ACC112 (cell line): Measurements from ENCODE around the gene LLCFC1.

ENCODE experiments used
- H2AFZ ChIP-seq: fragments of 200-600 bp; sonication (generic); one replicate; pipeline ENCODE4 v1.6.0; 2017; ENCODE audit warnings: antibody characterized with exemption, low read length; ENCODE audit not compliant: unreplicated experiment
- H3K27ac ChIP-seq: fragments of 200-600 bp; sonication (generic); 2 replicates; pipeline ENCODE4 v1.5.1; 2014; ENCODE audit warnings: low read depth, mild to moderate bottlenecking, antibody characterized with exemption, low read length, moderate library complexity
- H3K27me3 ChIP-seq: fragments of 200-600 bp; sonication (generic); 2 replicates; pipeline ENCODE4 v1.6.1; 2014; ENCODE audit warnings: mild to moderate bottlenecking, antibody characterized with exemption, low read length, moderate library complexity, mixed read lengths; ENCODE audit not compliant: insufficient read depth
- H3K36me3 ChIP-seq: fragments of 200-600 bp; sonication (generic); 2 replicates; pipeline ENCODE4 v1.6.1; 2016; ENCODE audit warnings: mild to moderate bottlenecking, antibody characterized with exemption, low read length, moderate library complexity, mixed read lengths; ENCODE audit not compliant: insufficient read depth
- H3K4me1 ChIP-seq: fragments of 200-600 bp; sonication (generic); one replicate; pipeline ENCODE4 v1.6.1; 2016; ENCODE audit warnings: low read length, mixed read lengths; ENCODE audit not compliant: insufficient read depth, unreplicated experiment, control insufficient read depth
- H3K4me3 ChIP-seq: fragments of 200-600 bp; sonication (generic); 2 replicates; pipeline ENCODE4 v1.5.1; 2014; ENCODE audit warnings: mild to moderate bottlenecking, low read depth, low read length
- H3K79me2 ChIP-seq: fragments of 200-600 bp; sonication (generic); one replicate; pipeline ENCODE4 v1.6.0; 2016; ENCODE audit warnings: low read length; ENCODE audit not compliant: control insufficient read depth, unreplicated experiment, insufficient read depth

Gene LLCFC1

DNA sequence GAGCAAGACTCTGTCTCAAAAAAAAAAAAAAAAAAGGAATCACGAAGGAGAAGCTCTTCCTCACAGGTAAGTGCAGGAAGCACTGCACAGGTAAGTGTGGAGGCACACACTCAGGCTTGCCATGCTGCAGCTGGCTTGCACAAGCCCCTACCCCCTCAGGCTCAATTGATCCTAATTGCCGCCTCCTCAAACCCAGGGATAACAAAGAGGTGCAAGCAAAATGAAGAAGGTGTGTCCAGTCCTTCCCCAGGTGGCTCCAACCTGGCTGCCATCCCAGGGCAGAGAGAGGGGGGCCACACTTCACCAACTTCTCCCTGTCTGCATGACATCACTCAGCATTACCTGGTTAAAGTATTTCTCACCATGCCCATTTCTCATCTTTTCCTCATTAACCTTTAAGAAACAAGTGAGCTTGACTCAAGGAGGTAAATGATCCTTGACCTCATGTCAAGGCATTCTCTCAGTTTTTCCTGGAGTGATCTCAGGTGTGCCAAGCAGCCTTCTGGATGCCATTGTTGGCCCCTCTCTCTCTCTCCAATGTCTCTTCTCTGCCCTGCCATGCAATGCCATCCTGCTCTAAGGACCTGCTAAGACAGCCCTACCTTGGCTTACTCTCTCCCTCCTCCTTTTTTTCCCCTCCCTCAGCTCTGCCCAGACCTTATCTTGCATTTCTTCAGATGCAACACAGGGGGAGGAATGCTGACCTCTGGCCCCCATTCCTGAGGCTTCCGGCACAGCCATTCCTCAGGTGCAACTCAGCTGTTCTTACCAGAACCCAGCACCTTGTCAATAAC, 40.7 kb upstream of the LLCFC1 start:
- H3K36me3 ChIP-seq, result no peaks in the 10 kb centered on the region
- H2AFZ ChIP-seq, result no peak overlapping the region
- no peaks in the 10 kb centered on the region for H3K79me2 ChIP-seq
- H3K4me3 ChIP-seq, result no peak overlapping the region
- peaks cover 35% of the 10 kb centered on the region for H3K27me3 ChIP-seq
- H3K4me1 ChIP-seq, result no peaks in the 10 kb centered on the region
- H3K27ac ChIP-seq, result no peak overlapping the region

DNA sequence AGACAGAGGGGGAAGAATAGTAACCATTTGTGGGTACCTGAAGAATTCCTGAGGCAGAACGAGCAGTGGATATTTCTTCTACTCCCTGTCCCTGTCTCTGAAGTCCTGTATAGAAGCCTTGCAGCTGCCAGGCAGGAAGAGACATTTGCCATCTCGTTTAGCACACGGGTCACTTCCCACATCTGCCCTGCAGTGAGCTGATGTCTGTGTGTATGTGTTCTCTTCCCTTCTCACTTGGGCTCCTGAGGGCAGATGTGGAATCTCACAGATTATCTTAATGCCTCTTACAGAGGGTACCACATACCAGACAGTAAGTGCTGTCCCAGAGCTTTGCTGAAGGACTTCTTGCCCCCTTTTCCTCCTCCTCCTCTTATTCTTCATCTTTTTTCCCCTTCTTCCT, 39.6 kb upstream of the LLCFC1 start:
- Histone ChIP-seq H3K4me1 (no peaks in the 10 kb centered on the region), H3K79me2 (no peaks in the 10 kb centered on the region), H3K27me3 (peaks cover 32% of the 10 kb centered on the region), H3K36me3 (no peaks in the 10 kb centered on the region), H3K27ac (no peak overlapping the region), H3K4me3 (no peak overlapping the region), H2AFZ (no peak overlapping the region)

DNA sequence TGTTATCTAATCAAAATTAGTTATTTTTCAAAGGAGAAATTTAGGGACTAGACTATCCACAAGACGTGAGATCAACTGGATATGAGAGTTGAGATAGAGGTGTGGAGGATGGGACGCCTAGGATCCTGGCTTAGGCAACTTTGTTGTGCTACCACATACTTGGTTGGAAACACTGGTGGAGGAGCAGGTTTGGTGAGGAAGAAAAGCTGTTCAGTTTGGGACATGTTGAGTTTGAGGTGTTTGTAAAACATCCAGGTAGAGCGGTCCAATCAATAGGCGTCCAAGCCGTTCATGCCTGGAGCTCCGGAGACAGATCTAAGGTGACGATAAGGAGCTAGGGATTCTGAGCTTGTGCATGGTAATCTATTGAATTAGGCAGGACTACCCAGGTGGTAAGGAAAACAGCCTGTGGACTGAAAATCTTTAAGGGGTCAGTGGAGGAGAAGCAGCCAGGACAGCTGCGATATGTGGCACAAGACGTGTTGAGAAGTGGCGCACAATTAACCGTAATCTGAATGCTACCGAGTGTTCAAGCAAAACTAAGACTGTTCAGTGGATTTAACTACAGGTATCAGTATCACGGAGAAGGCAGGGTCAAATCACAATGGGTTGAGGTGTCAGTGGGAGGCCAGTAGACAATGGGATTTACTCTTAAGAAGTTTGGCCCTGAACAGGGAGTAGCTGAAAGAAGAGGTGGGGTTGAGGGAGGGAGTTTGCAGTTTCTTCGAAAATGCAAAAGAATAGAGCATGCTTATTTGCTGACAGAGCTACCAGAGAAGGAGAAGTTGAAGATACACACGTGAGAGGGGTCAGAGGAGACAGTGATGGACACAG, 37.6 kb upstream of the LLCFC1 start:
- no peak overlapping the region for H2AFZ ChIP-seq
- peaks cover 23% of the 10 kb centered on the region for H3K27me3 ChIP-seq
- no peak overlapping the region for H3K4me3 ChIP-seq
- H3K79me2 ChIP-seq, result no peaks in the 10 kb centered on the region
- no peaks in the 10 kb centered on the region for H3K4me1 ChIP-seq
- no peak overlapping the region for H3K27ac ChIP-seq
- H3K36me3 ChIP-seq, result no peaks in the 10 kb centered on the region

DNA sequence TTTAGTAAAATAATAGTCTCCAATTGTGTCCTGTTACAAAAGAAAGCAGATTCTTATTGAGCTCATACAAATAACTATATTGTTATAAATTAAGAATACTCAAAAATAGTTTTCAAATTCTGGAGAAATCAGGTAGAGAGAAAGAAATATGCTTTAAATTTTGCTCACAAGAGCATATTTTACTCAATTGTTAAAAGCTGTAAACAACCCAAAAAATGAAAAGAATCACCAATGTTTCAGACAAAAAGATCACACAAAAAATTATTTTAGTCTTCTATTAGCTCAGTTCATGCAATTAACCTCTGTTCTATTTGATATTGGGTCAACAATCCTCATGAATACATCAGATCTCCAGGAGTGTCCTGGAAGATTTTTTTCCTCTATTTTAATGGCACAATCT, 35.2 kb upstream of the LLCFC1 start:
- Histone ChIP-seq H3K79me2 (no peaks in the 10 kb centered on the region), H3K4me1 (no peaks in the 10 kb centered on the region), H2AFZ (no peak overlapping the region), H3K36me3 (no peaks in the 10 kb centered on the region), H3K4me3 (no peak overlapping the region), H3K27ac (no peak overlapping the region), H3K27me3 (peaks cover 10% of the 10 kb centered on the region; the same call in 1 of the 2 replicates)

DNA sequence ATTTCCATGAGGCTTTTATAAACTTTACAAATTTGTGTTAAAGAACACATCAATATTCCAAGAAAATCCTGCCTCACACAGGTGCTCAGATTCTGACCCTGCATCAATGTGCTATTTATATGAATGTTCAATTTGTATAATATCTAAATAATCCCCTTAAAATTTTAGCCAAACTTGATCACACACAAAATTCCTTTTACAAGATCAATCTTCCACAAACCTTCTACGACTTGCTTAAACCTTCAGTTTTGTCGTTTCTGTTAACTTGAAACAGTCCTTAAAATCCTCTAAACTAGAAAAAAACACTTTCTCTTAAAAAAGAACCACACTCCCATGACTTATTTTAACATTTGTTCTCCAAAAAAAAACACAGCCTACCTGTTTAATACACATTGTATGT, 33.5 kb upstream of the LLCFC1 start:
- Histone ChIP-seq H3K4me3 (no peak overlapping the region), H3K27ac (no peak overlapping the region), H3K79me2 (no peaks in the 10 kb centered on the region), H3K36me3 (no peaks in the 10 kb centered on the region), H2AFZ (no peak overlapping the region), H3K27me3 (peaks cover 8% of the 10 kb centered on the region; the same call in 1 of the 2 replicates), H3K4me1 (no peaks in the 10 kb centered on the region)

DNA sequence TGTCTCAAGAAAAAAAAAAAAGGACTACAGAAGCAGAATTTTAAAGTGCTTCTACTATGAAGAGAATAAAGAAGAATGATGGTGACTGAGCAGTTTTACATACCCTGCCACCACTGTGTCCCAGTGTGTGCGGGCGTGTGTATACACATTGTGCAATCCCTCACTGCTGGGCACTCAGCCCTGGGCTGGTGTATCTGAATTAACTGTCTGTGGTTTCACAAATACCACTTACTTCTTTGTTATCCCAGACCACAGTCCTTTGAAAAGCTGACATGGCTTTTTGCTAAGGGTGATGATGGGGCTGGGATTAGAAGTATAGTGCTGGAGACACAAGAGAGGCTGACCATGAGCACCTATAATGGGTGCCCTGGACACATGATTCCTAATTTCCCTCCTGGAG, 32.6 kb upstream of the LLCFC1 start:
- H3K4me3 ChIP-seq, result no peak overlapping the region
- H3K36me3 ChIP-seq, result no peaks in the 10 kb centered on the region
- H3K27ac ChIP-seq, result no peak overlapping the region
- H2AFZ ChIP-seq, result no peak overlapping the region
- peaks cover 16% of the 10 kb centered on the region for H3K27me3 ChIP-seq
- H3K79me2 ChIP-seq, result no peaks in the 10 kb centered on the region
- no peaks in the 10 kb centered on the region for H3K4me1 ChIP-seq

DNA sequence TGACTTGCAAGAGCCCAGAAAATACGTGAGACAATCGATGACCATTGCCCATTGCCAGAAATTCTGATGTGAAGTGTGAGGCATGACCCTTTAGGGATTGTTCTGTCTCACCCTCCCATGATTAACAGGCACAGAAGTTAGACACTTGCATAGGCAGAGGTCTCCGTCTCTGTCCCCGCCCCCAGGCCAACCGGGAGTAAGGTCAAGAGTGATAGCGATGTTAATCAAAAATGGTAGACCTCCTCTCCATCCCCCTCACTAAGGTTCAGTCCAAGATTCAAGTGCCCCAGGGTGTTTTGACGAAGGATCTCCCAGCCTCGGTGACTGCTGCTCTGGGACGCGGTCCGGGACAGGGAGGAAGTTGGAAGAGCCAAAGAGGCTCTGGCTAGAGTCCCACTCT, 31.0 kb upstream of the LLCFC1 start:
- no peak overlapping the region for H2AFZ ChIP-seq
- no peaks in the 10 kb centered on the region for H3K79me2 ChIP-seq
- H3K27ac ChIP-seq, result no peak overlapping the region
- H3K4me3 ChIP-seq, result no peak overlapping the region
- peaks cover 24% of the 10 kb centered on the region for H3K27me3 ChIP-seq
- H3K36me3 ChIP-seq, result no peaks in the 10 kb centered on the region
- H3K4me1 ChIP-seq, result no peaks in the 10 kb centered on the region

DNA sequence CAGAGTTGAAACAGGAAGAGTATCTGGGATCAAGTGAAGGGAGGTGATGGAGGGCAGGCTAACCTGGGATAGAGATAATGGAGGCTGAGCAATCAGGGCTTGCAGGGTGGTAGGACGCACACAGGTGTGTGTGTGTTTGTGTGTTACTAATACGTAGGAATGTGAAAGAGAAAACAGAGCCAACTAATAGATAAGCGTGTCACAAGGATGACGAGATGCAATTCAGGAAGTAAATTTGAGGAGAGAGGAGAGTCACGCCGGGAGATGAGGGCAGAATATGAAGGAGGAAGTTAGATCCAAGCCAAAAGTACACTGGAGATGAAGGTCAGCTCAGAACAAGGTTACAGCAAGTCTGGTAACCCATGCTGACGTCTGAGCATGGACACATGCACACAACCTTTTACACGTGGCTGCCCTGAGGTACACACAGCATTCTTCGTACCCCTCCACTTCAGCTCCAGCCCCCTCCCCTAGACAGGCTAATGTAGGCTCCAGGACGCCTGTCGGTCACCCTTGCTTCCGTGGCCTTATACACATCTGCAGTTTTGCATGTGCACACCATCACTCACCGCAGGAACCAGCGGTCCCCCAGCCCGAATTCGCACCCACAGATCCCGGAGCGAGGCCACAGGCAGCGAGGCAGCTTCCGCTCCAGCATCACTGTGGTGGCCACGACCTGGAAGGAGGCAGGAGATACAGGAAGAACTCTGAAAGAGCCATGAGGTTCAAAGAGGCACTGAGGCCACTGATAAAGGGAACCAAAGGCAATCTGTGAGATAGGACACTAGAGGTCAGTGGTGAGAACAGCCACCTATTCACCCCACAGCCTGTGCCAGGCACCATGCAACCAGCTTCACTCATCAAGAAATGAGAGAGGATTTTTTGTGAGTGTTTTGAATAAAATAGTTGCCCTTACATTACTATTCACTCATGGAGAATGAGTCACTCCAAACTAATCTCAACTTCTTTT, 30.1 kb upstream of the LLCFC1 start:
- no peak overlapping the region for H3K4me3 ChIP-seq
- no peaks in the 10 kb centered on the region for H3K79me2 ChIP-seq
- H2AFZ ChIP-seq, result no peak overlapping the region
- H3K4me1 ChIP-seq, result no peaks in the 10 kb centered on the region
- no peaks in the 10 kb centered on the region for H3K36me3 ChIP-seq
- peaks cover 24% of the 10 kb centered on the region for H3K27me3 ChIP-seq
- H3K27ac ChIP-seq, result no peak overlapping the region

DNA sequence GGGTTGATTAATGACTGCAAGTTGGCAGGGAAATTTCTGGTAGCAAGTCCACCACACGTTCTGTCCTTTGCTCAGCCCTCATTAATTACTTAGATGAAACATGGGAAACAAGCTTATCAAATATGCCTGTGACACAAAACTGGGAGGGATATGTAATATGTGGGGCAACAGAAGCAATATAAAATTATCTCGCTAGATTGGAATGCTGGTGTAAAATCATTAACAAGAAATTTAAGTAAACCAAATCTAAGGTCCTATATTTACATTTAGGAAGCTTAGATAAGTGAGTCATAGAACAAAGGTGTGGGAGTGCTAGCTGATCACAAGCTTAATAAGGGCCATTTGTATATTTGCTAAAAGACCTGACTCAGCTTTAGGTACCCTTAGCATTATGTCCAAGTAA, 29.3 kb upstream of the LLCFC1 start:
- no peak overlapping the region for H3K4me3 ChIP-seq
- no peaks in the 10 kb centered on the region for H3K36me3 ChIP-seq
- H2AFZ ChIP-seq, result no peak overlapping the region
- no peaks in the 10 kb centered on the region for H3K4me1 ChIP-seq
- peaks cover 24% of the 10 kb centered on the region for H3K27me3 ChIP-seq
- H3K27ac ChIP-seq, result no peak overlapping the region
- H3K79me2 ChIP-seq, result no peaks in the 10 kb centered on the region

DNA sequence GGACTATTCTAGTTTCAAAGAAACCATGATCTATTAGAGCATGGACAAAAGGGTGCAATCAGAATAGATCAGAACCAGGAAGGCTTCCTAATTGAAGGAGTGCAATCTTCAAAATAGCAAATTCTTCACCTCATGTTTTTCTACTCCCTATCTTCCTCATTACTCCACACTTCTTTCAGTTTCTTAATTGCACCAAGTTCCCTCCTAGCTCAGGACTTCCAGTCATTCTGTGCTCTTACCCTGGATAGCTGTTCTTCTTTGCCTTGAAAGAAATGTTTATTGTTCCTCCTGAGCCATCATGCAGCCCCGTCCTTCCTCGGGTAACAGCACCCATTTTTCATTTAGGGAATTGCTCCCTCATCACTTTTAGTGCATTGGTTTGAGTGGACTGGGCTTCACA, 28.8 kb upstream of the LLCFC1 start:
- Histone ChIP-seq H3K36me3 (no peaks in the 10 kb centered on the region), H3K4me1 (no peaks in the 10 kb centered on the region), H3K27ac (no peak overlapping the region), H3K79me2 (no peaks in the 10 kb centered on the region), H2AFZ (no peak overlapping the region), H3K27me3 (peaks cover 27% of the 10 kb centered on the region), H3K4me3 (no peak overlapping the region)
